HG02870 (cell line): Measurements from ENCODE around the gene CSPG4.
"Not testable (repeated sequence)": the region's sequence is repeated elsewhere in the genome, so short reads cannot be mapped to it uniquely, and the experiment has no call there.

Experiments used
- ATAC-seq: cut with Tn5 transposase; IDR thresholded peaks from one replicate; pipeline ENCODE4 v1.9.1; 2021; ENCODE audit warnings: mild to moderate bottlenecking, moderate library complexity; ENCODE audit not compliant: unreplicated experiment

The CSPG4 gene

DNA sequence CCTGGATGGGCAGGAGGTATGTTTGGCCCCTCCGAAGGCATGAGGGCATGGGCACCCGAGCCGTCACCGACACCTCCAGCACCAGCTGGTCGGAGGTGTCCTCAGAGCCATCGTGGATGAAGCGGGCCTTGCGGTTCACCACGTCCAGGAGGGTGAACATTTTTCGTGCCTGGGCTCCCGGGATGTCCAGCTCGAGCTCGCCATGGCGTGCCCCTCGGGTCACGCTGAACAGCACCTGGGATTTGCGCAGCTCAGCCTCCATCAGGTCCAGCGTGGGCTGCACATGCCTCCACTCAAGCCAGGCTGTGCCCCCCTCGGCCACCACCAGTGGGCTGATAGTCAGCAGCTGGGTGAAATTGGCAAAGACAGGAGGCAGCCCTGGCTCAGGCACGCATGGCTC, 23.2 kb downstream of the CSPG4 start:
- not testable (repeated sequence) for ATAC-seq

DNA sequence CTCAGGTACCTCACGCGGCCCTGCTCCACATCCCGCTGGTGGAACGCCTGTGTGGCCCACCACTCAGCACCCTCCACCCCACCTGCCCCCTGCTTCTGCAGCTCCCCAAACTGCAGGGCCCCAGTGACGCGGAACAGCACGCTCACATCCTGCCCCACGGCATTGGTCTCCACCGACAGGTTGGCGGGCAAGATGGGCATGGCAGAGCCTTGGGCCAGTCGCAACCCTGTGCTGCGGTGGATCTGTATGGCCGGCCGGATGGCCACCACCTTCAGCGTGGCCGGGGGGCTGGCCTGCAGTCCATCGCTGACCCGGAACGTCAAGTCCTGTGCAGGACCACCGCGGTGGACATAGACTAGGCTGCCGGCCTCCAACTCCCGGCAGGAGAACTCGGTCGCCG, 23.8 kb downstream of the CSPG4 start:
- no peak for ATAC-seq

DNA sequence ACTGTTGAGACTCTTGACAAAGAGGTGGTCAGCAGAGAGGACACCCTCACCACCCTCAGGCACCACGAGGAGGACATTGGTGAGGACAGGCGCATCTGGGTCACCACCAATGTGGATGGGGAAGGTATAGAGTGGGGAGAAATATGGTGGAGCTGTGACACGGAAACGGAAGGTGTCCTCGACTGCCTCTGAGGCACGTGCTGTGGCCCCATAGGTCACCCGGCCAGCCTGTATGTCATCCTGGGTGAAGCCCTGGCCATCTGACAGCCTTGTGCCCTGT, 24.4 kb downstream of the CSPG4 start:
- ATAC-seq, result no peak

DNA sequence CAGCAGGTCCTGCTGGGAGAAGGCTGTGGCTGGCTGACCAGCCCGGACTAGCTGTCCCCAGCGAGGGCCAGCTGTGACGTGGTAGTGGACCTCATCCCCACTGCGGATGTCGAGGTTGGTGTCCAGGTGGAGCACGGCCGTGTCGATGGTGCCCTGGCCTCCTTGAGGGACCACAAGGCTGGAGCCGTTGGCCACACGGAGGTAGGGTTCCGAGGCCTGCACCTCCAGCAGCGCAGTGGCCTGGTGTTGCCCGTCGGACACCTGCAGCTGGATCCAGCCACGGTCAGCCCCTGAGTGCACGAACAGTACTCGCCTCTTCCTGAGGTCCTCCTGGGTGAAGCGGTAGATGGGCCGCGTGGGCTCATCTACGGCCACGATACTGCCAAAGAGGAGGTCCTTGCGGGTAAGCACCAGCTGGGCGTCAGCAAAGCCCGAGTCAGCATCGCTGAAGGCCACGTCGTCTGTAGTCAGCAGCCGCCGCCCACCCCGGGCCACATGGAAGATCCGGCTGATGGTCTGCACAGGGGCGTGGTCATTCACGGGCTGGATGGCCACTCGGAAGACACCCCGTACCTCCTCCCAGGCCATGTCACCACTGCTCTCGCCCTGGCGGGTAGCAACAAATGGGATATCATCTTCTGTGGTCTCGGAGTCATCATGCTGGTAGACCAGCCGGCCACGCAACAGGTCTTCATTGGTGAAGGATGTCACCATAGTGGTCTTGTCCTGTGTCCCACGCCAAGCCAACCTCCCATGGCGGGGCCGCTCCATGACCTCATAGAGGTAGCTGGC, 25.0 kb downstream of the CSPG4 start:
- ATAC-seq, result no peak

GRCh38 chr15:75686212-75686642, 26.4 kb downstream of the CSPG4 start:
- not testable (repeated sequence) for ATAC-seq

DNA sequence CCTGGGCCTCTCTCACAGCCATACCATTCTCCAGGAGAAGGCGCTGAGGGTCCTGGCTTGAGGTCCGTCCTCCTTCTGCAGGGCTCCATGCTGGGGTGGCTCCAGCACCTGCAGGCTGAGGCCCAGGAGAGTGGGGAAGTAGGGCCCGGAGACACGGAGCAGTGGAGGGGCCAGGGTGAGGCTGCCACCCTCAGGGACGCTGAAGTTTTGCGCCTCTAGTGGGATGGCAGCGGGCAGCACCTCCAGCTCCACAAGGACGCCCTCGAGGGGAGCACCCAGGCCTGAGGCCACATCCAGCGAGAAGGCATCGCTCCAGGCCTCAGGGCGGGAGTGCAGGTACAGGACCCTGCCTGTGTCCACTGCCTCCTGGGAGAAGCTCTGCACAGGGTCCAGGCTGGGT, 27.5 kb downstream of the CSPG4 start:
- no peak for ATAC-seq

DNA sequence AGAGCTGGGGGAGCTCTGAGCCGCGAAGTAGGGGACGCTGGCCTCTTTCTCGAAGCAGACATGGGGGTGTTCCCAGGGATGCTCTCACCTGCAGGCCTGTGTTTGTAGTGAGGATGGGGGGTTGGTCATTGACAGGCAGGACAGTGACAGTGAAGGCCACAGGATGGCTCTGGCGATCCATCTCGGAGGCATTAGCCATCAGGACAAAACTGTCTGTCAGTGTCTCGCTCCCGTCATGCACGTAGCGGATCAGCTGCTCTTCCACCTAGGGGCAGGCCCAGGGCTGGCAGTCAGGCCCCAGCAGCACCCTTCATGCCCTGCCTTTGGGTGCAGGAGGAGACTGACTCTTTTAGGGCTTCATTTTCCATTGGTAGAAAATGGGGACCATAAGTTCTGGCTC, 28.0 kb downstream of the CSPG4 start:
- ATAC-seq, result no peak

- not testable (repeated sequence) for ATAC-seq
These were observed 28.9 kb downstream of the CSPG4 start for GRCh38 chr15:75683646-75684312.

DNA sequence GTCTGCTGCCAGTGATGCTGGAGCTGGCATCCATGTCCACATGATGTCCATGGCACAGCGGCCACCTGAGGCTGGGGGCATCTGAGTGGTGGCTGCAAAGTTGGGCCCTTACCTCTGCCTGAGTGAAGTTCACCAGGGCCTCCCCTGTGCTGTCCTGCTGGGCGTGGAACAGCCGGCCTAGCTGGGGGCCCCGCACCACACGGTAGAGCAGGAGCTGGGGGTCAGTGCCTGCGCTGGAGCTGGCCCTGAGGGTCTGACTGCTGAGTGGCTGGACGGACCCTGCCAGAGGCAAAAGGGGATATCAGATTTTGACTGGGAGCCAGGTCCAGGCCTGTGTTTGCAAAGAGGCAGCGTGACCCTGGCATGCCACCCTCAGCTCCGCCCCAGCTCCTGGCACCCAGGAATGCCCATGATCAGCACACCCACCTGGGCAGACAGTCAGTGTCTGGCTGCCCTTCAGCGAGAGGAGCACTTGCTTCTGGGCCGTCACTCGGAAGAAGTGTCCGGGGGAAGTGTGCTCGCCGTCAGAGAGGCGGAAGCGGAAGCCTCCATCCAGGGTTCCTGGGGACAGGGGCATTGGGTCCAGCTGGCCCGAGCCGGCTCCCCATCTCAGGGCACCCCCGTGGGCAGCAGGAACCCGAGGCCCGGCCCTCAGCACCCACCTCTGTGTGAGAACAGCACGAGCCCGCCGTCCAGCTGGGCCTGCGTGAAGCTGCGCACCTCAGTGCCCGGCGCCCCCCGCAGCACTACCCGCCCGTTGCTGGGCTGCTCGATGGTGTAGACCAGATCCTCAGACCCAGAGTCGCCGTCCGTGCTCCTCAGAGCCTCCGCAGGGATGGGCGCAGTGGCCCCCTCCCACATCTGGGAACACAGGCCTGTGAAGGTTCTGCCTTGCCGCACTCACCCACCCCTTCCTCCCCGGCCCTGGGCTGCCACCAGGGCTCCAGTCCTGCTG, 30.2 kb downstream of the CSPG4 start:
- no peak for ATAC-seq

DNA sequence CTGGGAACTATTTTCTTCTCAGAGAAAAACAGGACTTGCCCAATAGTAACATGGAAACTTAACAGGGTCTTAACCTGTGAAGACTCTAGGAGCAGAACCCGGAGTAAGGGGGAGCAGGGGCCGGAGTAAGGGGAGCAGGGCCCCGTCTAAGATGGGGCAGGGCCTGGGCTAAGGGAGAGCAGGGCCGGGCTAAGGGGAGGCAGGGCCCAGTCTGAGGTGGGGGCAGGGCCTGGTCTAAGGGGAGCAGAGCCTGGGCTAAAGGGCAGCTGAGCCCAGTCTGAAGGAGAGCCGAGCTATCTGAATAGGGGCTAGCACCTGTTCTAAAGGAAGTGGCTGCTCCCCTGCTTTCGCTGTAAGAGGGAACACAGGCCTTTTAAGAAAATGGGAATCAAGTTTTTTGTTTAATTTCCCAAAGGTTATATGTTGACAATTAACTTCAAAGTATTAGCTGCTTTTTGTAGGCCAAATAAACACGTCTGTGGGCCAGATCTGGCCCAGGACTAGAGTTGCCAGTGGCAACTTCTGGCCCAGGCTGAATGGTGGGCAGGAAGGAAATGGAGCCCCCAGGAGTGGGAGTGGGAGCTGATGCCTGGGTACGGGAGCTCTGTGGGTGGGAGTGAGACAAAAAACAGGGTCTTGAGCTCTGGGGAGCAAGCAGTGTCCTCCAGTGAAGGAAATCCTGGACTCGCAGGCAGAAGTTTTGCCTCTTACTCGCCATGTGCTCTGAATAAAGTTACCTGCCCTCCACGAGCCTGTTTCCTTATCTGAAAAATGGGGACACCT, 32.5 kb downstream of the CSPG4 start:
- no peak for ATAC-seq

DNA sequence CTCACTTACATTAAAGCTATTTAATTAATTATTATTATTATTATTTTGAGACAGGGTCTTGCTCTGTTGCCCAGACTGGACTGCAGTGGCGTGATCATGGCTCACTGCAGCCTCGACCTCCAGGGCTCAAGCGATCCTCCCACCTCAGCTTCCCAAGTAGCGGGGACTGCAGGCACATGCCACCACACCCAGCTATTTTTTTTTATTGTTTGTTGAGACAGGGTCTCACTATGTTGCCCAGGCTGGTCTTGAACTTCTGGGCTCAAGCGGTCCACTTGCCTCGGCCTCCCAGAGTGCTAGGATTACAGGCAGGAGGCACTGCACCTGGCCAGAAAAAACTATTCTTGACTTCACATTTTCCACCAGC, 34.3 kb downstream of the CSPG4 start:
- ATAC-seq, result not testable (repeated sequence)

DNA sequence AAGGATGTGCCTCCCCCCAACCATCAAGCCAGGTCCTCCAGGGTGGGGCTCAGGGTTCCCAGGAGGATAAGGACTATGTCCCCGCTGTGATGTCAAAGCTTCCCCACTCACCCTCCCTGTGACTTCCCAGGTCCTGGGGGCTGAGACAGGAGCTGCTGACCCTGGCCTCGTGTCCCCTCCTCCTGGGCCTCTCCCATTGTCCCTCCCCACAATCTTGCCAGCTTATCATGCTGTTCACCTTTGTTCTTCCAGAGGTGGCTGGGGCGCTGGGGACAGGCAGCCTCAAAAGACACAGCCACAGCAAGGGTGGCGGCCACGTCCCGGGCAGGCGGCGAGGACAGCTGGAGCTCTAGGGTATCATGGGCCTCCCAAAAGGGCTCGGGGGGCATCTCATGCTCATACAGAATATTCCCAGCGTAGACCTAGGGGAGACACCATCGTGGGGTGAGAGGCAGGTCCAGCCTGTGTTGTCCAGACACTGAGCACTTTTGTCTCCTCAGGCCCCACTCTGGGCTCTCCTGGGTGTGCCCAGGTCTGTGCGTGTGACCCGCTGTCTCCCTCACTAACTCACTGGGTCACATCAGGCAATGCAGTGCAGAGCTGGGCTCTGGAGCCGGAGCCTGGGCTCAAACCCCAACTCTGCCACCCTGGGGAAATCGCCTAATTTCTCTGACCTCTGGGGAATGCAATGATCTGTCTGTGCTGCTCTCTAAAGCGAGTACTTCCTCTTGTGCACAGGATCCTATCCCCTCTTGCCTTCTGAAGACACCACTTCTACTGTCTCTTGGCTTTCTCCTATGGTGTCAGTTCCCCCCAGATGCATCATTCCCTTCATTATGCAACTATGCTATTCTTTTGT, 35.0 kb downstream of the CSPG4 start:
- no peak for ATAC-seq

- no peak for ATAC-seq
These were observed 35.8 kb downstream of the CSPG4 start for GRCh38 chr15:75676688-75677464.

- ATAC-seq, result no peak
These were observed 36.9 kb downstream of the CSPG4 start for GRCh38 chr15:75675579-75676404.

- ATAC-seq, result no peak
These were observed 38.3 kb downstream of the CSPG4 start for GRCh38 chr15:75674366-75674765.

DNA sequence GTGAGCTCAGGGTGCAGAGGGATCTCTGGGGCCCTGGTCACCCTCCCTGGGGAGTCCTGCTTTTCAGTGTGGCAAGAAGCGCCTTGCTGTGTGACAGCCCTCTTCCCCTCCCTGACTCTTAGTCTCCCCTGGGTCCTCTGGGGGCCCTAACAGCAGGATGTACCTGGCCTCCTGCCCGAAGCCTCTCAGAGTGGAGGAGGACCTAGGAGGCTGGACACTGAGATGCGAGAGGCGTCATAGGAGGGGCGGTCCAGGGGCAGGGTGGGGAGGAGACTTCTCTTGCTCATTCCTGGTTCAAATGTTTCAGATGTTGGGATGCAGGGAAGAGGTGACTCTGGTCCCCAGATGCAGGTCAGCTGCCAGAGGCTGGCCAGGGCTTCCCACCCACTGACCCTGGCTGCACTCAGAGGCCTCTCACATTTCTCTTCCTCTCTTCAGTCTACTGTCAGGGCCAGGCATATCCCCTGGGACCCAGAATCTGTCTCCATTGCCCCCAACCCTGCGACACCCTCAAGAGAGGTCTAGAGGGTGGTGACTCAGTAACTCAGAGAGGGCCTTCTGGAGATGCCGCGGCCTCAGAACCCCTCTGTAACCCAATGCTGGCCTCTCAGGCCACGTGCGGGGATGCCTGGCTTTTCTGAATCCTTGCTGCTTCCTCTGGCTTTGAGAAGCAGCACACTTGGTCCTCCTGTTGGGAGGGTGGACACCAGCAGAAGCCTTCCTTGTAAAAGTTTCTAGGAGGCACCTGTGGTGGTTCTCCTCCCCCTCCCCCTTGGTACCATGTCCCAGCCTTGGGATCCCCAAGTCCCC, 39.0 kb downstream of the CSPG4 start:
- no peak for ATAC-seq

- ATAC-seq, result no peak
These were observed 39.8 kb downstream of the CSPG4 start for GRCh38 chr15:75672646-75673425.
